Limb (tissue), 2 donors: ENCODE measurements around the gene TMEM30A.
A peak's percentile ranks its signal among the peaks of the same experiment; 100 is the strongest.

ENCODE experiments used
- DNase-seq, 2 donors: peaks; one replicate each; pipeline ENCODE4 v3.0.0-alpha.2; 2016; ENCODE audit errors: extremely low spot score in 2 of 2

TMEM30A gene

DNA sequence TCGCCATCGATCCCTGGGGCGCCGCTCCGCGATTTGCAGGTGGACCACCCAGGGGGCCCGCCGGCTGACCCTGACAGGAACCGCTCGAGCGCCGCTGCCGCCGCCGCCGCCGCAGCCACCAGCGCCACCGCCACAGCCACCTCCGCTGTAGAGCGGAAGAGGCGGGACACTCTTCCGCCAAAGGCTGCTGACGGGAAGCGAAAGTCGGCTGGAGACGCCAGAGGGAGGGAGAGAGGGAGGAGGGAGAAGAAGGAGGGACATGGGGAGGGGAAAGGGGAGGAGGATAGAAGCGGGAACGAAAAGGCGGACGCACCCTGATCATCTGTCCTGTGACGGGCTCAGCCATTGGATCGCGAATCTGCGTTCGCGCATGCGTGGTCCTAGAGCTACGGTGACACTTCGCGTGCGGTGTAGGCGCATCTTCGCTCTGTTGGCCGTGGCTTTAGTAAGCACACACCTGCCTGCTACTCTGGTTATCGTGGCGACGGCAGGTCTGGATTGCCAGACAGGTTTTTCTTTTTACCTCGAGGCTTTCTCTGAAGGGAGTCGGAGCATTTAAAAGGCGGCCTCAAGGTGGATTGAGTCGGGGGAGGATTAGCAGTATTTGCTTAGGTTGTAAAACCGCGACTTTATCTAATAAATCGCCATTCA, at the start of gene TMEM30A:
Gene TMEM30A, minus strand, starts transcription at position 161 of the 651 bp plus-strand sequence. Its CDS starts 154 bp downstream, at position 7.
- DNase-seq = peak; percentile 94 to 99

DNA sequence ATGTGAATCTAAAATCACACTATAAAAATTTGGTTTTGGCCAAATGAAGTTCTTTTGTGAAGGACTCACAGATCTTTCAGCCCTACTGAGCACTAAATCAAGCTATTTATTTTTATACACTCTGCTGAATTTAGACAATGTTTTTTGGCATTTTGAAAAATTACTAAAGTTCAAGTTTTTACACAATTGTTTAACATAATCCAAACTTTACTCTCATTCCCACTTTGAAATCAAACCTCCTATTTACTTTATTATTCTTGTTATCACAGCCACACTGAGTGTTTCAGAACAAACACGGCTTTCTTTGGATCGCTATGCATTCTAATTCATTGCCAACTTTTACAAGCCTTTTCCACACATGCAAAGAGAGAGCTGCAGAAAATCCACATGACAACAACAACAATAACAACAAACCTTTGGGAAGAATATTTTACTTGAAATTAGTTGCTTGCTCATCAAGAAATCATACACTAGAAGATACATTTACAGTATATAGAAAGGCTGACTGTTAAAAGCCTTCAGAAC, 49.1 kb upstream of the TMEM30A start:
- DNase-seq = no peak

DNA sequence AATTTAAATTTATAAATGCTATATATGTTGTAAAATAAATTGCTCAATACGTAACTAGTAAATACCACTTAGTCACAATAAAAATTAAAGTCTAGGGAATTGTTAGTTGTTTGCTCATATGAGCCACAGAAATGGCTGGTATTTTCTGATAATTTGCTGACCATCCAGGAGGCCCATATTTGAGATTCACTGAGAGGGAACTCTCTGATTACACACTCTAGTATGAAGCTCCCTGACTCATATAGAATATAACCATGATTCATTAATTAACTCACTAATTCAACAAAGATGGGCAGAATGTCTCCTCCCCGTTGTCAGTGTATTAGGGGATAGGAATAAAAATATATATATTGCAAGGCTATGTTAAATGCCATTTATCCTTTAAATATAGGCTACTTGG, 46.6 kb upstream of the TMEM30A start:
- no peak for DNase-seq

DNA sequence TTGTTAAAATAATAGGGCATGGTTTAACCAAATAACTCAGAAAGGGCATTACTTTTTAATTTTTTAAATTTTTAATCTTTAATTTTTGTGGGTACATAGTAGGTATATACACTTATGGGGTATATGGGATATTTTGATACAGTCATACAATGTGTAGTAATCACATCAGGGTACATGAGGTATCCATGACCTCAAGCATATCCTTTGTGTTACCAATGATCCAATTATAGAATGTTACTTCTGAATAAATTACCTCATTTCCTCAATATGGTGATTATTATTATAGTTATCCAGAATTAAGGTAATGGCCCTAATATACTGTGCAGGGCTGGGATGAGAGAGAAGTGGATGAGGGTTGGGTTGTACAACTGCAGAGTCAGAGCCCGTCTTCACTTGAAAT, 45.1 kb upstream of the TMEM30A start:
- no peak for DNase-seq

DNA sequence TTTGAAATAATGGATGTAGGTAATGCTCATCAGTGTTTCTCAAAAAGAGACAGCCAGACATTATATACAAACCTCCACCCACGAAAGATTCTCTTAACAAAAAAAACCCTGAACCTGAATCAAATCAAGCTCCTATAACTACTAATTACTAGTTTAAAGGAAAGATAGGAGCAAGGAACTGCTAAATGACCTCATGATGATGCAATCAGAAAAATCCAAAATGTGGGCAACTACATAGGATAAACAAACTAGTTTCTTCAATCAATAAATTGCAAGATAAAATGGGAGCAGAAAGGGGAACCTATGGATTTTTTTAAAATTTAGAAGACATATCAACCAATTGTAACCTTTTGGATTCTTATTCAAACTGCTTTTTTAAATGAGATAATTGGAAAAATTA, 43.2 kb upstream of the TMEM30A start:
- DNase-seq = no peak

DNA sequence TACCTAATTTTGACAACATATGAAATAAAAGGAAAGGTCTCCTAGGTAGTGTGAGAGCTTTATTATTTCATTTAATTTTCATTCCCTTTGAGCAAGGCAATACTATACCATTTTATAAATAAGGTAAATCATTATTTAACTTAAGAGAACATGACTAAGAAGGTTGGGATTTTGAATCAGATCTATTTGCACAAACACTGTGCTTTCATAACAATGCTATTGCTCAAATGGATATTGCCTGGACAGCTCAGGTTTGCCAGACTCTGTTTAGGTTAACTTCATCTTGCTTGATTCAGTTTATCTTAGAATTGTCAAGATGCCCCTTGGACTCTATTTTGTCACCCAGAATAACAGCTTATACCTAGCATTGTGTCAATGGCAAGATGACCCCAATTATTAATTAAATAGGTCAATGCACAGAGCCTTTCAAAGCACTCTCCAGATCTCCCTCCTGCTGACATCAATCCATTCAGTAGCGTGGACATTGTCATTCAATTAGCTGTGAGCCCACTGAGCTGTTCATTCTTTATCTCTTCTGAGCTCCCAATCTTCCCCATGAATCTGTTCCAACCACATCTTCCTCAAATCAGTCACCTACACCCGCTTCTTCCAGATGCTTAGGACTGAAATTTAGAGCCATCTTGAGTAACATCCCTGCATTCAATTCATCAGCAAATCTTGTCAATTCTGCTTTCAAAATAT, 42.1 kb upstream of the TMEM30A start:
- DNase-seq = no peak

DNA sequence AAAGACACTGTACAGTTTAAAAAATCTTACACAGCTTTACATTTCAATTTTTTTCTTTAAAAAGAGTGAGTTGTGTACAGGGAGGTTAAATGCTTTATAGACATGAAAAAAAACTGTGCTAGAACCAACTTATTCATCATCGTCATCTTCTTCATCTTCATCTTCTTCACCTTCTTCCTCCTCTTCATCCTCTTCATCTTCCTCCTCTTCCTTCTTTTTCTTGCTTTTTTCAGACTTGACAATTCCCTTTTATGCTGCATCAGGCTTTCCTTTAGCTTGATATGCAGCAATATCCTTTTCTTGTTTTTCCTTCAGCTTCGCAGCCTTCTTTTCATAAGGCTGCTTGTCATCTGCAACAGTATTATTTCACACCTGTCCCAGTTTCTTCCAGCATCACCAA, 34.3 kb upstream of the TMEM30A start:
- no peak for DNase-seq

DNA sequence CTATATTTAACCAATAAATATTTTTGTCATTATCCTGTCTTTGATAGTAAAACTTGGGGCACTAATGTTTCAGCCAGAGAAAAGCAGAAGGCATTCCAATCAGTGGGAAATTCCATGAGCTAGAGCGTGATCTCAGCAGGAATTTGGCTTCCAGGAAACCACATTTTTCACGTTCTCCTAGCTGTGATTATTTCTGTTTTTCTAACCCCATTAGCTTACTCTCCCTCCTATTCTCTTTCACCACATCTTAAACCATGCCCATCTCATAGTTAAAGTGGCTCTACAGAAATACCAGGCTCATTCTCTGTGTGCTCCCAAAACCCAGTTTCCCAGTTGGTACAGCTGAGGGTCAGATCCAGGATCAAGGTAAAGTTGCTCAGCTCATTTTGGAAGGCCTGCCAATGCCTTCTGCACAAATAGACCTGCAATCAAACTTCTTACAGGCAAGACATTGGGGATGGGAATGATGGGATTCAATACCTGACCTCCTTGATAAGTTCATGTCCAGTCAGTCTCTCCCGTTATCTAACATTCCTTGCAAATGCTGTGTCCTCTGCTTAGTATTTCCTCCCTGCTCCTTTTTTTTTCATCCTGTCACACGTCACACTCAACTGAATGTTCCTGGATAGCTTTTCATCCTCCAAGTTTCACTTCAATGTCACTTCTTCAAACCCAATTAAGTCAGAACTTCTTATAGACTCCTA, 33.1 kb upstream of the TMEM30A start:
- DNase-seq = no peak

DNA sequence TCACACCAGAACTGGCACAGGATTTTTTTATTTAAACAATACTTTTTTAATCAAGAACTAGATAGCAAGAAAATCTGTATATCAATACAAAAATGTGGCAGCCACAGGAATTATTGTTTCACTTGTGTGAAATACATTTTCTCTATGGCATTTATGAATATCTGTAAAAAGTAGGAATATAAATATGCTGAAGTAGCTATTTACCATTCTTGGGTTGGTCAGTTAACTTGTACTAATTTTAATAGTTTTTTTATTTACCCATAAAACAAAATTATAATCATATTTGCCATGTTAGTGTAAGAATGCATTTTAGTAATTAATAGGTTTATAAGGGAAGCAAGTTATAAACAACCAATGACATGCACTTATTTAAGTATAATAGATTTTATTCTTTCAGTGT, 31.4 kb upstream of the TMEM30A start:
- DNase-seq = no peak

DNA sequence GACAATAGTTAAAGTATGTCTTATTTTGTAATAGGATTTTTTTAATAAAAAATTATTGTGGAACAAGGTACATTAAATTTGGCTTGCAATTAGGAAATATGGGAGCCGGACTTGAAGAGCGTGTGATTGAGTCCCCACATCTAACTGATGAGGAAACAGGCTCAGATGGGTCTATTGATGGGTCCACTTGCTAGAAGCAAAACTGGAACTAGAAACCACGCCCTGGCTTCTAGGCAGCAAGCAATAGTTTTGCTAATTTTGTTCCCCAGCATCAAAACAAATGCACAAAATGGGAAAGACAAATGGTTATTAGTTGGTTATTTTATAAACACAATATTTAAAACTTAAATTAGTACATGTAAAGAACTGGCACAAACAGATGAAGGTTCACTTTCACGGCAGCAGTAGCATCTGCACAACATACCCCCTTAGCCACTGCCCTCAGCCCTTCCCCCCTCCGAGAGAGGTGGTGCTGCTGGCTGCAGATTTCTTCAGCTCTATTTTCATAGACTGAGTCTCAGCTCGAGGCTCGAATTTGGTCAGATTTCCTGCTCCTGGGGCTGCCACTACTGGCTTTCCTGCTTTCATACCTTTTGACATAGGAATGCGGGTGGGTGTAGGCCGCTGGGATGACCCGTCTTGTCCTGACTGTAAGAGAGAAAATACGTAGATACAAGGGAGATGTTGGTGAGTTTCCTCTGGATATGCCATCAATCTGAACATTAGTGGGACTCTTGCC, 23.8 kb upstream of the TMEM30A start:
- no peak for DNase-seq

DNA sequence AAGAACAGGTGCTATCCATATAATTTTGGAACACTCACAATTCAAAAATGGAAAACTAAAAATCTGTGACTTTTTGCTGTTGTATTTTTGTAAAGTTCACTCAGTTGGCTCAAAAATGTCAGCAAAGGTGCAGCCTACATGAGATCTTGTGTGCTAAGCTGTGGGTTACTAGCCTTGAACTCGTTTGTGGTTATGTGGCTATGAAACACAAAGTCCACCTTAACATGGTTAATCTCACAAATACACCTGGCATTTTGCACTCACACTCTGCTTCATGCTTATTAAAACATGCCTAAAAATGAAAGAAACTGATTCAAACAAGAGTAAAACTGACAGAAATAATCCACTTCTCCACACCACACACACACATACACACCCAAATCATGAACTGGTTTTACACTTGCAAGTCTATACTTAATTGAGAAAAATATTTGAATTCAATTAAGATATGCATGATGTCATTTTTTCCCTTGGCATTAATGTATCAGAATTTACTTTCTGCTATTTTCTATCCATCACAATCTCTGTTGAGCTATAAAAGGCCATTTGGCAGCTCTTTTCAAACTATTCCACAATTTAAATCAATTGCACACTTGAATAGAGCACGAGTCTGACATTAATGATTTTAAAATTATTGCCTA, 22.9 kb upstream of the TMEM30A start:
- no peak for DNase-seq

DNA sequence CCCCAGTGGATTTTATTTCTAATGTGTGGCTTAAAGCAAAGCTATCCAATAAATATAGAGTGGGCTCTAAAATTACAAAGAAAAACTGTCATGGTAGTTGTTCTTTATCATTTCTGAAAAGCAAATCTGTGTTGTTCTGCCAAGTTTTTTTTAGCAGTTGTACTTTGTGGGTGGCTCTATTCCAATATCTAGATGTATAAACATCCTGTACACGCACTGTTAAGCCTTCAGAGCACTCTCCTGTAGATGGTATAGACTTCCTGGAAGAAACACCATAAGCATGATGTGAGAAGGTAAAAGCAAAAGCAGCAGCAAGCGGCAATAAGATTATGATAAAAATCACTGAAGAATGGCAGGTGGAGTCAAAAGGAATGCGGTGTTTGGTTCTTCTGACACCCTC, 21.5 kb upstream of the TMEM30A start:
- DNase-seq = no peak

DNA sequence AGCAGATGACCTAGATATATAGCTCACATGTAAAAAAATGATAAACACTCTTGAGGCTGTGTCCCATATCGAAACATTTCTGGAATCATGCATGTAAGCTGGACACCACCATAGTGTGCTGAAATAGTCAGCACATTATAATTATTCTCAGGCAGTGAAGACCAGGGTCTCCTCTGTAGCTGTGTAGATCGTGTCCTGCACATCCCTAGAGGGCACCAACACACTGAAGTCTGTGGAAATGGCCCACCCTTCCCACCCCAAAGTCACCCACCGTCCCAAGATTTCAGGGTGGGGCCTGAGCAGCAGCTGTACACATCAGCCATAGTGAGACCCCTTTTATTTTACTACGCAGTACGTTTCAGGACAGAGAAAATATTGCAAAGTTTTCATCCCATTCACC, 21.0 kb upstream of the TMEM30A start:
- no peak for DNase-seq

DNA sequence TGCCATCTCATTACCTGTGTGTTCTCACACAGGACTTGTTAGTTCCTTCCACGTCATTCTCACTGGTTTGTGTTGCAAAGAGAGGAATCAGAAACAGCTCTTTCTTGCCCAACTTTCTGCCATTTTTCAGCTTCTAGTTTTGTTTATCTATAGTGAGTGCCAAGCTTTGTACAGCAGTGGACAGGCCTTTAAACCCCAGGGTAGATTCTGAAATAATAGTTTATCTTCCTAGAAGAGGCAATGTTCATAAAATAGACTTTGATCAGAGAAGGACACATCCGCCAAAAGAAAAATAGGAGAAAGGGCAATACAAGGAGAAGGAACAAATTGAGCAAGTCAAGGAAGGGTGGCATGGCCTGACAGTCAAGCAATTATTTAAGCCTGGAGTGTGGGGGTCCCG, 17.7 kb upstream of the TMEM30A start:
- DNase-seq = no peak

DNA sequence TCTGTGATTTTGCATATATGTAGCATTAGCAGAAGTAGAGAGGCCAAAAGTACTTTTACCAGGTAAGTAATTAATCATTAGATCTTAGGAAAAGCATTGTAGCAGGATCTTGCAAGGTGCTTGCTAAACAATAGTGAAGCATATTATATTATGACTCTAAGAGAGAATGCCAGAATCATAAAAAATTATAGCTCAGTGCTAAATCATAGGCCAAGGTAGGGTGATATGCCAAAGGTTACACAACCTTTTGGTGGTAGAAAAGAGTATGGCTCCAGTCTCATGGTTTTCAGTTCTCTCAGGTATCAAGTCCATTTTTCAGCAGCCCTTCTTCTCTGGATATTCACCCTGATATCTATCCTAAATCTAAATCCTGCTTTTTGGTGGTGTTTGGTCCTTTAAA, 16.9 kb upstream of the TMEM30A start:
- DNase-seq = no peak

DNA sequence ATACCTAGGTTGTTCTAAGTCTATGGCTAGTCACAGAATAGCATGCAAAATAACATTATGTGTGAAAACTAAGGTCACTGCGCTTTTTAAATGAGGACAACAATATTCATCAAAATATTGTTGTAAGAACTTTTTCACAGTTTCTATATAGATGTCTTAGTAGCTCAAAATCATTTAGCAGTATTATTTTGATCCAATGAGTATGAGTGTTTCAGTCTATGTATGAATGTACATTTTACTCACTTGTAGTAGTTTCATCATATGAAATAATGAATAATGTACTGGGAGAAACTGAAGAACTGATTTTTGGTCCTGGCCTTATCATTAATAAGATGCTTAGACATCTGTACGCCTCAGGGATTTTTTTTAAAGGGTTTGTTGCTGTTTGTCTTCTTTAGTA, 16.5 kb upstream of the TMEM30A start:
- no peak for DNase-seq

DNA sequence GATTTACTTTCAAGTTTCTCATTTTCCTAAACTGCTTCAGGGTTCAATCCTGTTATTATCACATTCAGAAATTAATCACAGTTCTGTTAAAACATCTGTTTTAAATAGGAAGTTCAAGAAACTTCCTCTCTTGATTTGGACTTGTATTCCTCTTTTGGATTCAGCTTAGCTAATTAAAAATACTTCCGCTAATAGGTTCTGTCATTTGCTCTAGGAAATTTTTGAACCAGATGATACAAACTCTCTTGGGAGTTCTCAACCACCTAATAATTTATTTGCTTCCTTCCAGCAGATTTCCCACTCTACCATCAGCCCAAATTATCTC, 15.9 kb upstream of the TMEM30A start:
- no peak for DNase-seq

DNA sequence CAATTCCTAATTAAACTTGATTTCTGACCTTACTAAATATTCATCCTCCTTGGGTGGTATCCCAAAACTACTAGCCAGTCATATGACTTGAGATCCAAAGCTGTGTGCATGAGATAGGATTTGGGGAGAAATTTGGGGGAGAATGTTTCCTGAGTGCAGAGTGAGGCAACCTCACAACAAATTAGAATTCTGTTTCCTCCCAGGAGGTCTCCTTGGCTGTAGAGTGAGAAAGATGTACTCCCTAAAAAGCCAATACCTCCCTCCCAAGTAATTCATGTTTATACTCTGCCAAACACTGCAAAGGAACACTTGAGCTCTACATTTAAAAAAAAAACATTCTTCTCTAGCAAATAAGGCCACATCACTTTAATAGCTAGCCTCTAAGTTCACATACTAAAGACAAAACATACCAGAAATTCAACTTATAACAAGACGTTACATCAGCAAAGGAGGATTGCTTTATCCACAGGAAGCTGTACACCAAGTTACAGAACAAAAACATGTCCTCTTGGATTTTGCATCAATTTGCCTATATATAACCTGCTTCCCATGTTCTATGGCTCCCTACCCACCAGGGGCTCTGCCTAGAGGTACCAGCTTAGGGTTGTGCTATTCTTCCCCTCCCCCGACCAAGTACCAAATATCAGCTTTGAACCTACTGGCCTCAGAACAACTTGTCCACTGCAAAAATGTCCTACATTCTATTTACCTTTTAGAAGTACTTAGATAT, 15.4 kb upstream of the TMEM30A start:
- DNase-seq = peak in 1 of 2 donors; percentile 33

DNA sequence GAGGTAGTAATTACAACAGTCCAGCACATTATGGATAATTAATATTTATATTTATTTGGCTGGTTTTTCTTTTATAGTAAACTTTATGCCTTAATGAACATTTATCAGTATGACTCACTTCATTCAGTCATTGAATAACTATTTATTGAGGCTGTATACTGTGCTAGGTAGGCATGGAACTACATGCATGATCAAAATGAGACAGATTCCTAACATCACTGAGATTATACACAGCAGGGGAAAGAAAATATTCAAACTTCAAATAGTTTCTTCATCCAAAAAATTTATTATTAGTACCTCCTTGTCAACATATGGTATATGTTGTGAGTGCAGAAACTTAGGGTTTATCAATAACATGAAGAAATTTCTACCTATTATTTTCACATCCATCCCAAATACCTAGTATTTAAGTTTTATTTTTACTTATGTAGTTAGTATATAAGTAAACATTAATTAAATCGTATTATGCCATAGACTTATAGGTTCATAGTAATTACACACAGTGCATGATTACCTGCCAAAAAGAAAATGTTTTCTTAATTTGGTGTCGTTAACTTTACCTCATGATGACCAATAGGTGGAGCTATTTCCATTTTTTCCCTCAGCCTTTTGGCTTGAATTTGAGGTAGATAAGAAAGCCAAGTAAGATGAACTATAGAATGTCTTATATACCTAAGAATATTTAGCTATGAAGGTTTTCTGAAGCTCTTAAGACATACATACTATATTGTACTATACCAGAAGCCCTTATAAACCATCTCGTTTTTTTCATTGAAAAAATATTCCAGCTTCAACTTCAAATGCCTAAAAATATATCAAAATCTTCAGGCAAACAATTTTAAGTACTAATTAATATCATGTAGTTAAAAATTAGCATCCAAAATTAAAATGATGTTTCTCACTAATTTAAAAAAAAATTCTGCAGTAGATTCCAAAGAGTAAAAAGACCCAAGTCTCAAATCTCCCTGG, 12.5 kb upstream of the TMEM30A start:
- peak in 1 of 2 donors; percentile 72 for DNase-seq

DNA sequence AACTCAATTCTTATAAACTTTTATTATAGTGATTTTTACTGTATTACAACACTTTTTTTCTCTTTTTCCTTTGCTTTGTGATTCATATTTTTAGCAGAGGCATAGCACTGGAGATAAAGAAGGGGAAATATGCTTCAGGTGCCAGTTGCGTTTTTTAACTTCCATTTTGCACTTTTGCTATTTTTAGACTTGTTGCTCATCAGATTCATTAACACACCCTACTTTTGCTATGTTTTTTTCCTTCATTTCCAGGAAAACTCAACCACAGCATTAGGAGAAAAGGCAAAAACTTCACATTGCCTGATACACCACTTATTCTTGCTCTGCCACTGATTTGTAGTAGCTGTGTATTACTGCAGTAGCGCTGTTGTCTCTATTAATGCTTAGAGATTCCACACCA, 8.0 kb upstream of the TMEM30A start:
- no peak for DNase-seq
